ENCODE data around the gene SLC35G2. TPM values are rescaled to one million over a fixed set of nuclear protein-coding genes. Genes with fewer than 3 reads are reported as not detected.
A peak's percentile ranks its signal among the peaks of the same experiment; 100 is the strongest.
"Not testable (repeated sequence)": the region's sequence is repeated elsewhere in the genome, so short reads cannot be mapped to it uniquely, and the experiment has no call there.

Gene SLC35G2
- total RNA-seq, 1 donor from 2014 or later, result 3.9 TPM

GRCh38 chr3:136862617-136863322 is 43.8 kb downstream of the SLC35G2 start:
- Histone ChIP-seq H3K27me3 (ENCODE audit: control insufficient read depth, insufficient read depth, low read length) (no peaks in the 10 kb centered on the region), H3K36me3 (ENCODE audit: control insufficient read depth, insufficient read depth, low read length) (no peaks in the 10 kb centered on the region), H3K4me3 (ENCODE audit: low read depth, low read length) (peak overlapping the region; percentile 63)
- no peak for DNase-seq (ENCODE audit: low read depth)
- no peak for TF ChIP-seq CTCF (IDR thresholded peaks at IDR 0.05; ENCODE audit: insufficient read depth, low read length, poor library complexity, severe bottlenecking)

GRCh38 chr3:136869282-136869681 is 50.4 kb downstream of the SLC35G2 start:
- no peak for DNase-seq (ENCODE audit: low read depth)
- H3K27me3 ChIP-seq (ENCODE audit: control insufficient read depth, insufficient read depth, low read length), result no peaks in the 10 kb centered on the region
- TF ChIP-seq CTCF (IDR thresholded peaks at IDR 0.05; ENCODE audit: insufficient read depth, low read length, poor library complexity, severe bottlenecking), result no peak
- no peak overlapping the region for H3K4me3 ChIP-seq (ENCODE audit: low read depth, low read length)
- H3K36me3 ChIP-seq (ENCODE audit: control insufficient read depth, insufficient read depth, low read length), result no peaks in the 10 kb centered on the region

GRCh38 chr3:136872258-136872657 is 53.3 kb downstream of the SLC35G2 start:
- H3K4me3 ChIP-seq (ENCODE audit: low read depth, low read length); H3K36me3 ChIP-seq (ENCODE audit: control insufficient read depth, insufficient read depth, low read length); H3K27me3 ChIP-seq (ENCODE audit: control insufficient read depth, insufficient read depth, low read length); DNase-seq (ENCODE audit: low read depth): not testable (repeated sequence)

GRCh38 chr3:136879510-136879909 is 60.6 kb downstream of the SLC35G2 start:
- DNase-seq (ENCODE audit: low read depth), result not testable (repeated sequence)

GRCh38 chr3:136882571-136882970 is 63.6 kb downstream of the SLC35G2 start:
- TF ChIP-seq CTCF (IDR thresholded peaks at IDR 0.05; ENCODE audit: insufficient read depth, low read length, poor library complexity, severe bottlenecking), result no peak
- Histone ChIP-seq H3K27me3 (ENCODE audit: control insufficient read depth, insufficient read depth, low read length) (no peaks in the 10 kb centered on the region), H3K36me3 (ENCODE audit: control insufficient read depth, insufficient read depth, low read length) (no peaks in the 10 kb centered on the region), H3K4me3 (ENCODE audit: low read depth, low read length) (no peak overlapping the region)
- no peak for DNase-seq (ENCODE audit: low read depth)

More at GRCh38 chr3:136879510-136879909, 60.6 kb downstream of the SLC35G2 start:
- not testable (repeated sequence) for H3K36me3 ChIP-seq (ENCODE audit: control insufficient read depth, insufficient read depth, low read length); H3K4me3 ChIP-seq (ENCODE audit: low read depth, low read length); H3K27me3 ChIP-seq (ENCODE audit: control insufficient read depth, insufficient read depth, low read length)

- no peak overlapping the region for H3K4me3 ChIP-seq (ENCODE audit: low read depth, low read length)
- no peak for DNase-seq (ENCODE audit: low read depth)
These were observed 65.2 kb downstream of the SLC35G2 start for GRCh38 chr3:136883967-136884720.

More at GRCh38 chr3:136883967-136884720, 65.2 kb downstream of the SLC35G2 start:
- TF ChIP-seq CTCF (IDR thresholded peaks at IDR 0.05; ENCODE audit: insufficient read depth, low read length, poor library complexity, severe bottlenecking), result no peak
- no peaks in the 10 kb centered on the region for H3K36me3 ChIP-seq (ENCODE audit: control insufficient read depth, insufficient read depth, low read length)
- H3K27me3 ChIP-seq (ENCODE audit: control insufficient read depth, insufficient read depth, low read length), result no peaks in the 10 kb centered on the region
